Cardiac septum (tissue), 1 donor: ENCODE measurements around the gene NOC2L. TPM values are rescaled to one million over a fixed set of nuclear protein-coding genes. Genes with fewer than 3 reads are reported as not detected.
"Not testable (repeated sequence)": the region's sequence is repeated elsewhere in the genome, so short reads cannot be mapped to it uniquely, and the experiment has no call there.

ENCODE experiments used
- DNase-seq: peaks from one replicate; pipeline ENCODE4 v3.0.0-alpha.2; 2020; ENCODE audit warnings: low spot score
- intact Hi-C: fragments of 100-400 bp; cut with DNase I; formaldehyde crosslinking; loops from one replicate; pipeline ENCODE4 v1.14.0; 2022
- total RNA-seq: library from RNA; stranded (reverse); fragmentation: NEBNext Ultra II Directional; extraction: Animal tissue kit (Norgen Biotek cat#: 25700); gene quantifications from one replicate; pipeline ENCODE4 v1.2.1, GENCODE V29; 2021
- donor health status: DM: no; HTN: no; CAD: no.

The NOC2L gene
- total RNA-seq, 1 donor from 2014 or later, result 39.0 TPM

GRCh38 chr1:995665-996633 lies 36.9 kb upstream of the NOC2L start:
- no peak for DNase-seq
- intact Hi-C loops, result no loop called here

- intact Hi-C loops, DNase-seq: not testable (repeated sequence)
These were observed 35.5 kb upstream of the NOC2L start for GRCh38 chr1:994546-994945.

- intact Hi-C loops, result no loop called here
- DNase-seq, result no peak
These were observed 34.4 kb upstream of the NOC2L start for GRCh38 chr1:993379-993995.

- no peak for DNase-seq
- intact Hi-C loops, result no loop called here
These were observed 33.3 kb upstream of the NOC2L start for GRCh38 chr1:992362-992761.

GRCh38 chr1:991895-992294 lies 32.8 kb upstream of the NOC2L start:
- DNase-seq, result no peak
- intact Hi-C loops, result no loop called here

GRCh38 chr1:991275-991674 lies 32.2 kb upstream of the NOC2L start:
- DNase-seq, intact Hi-C loops: not testable (repeated sequence)

- intact Hi-C loops, result not testable (repeated sequence)
These were observed 29.0 kb upstream of the NOC2L start for GRCh38 chr1:988061-988460.

GRCh38 chr1:985126-985525 lies 26.1 kb upstream of the NOC2L start:
- intact Hi-C loops, result no loop called here
- no peak for DNase-seq

More at GRCh38 chr1:988061-988460, 29.0 kb upstream of the NOC2L start:
- not testable (repeated sequence) for DNase-seq

GRCh38 chr1:984476-984814 lies 25.4 kb upstream of the NOC2L start:
- intact Hi-C loops, result loop anchor here (1.0 kb wide), 1 partner anchor 80 kb away; no protein-coding TSS in a partner anchor
- no peak for DNase-seq

GRCh38 chr1:983798-984475 lies 24.9 kb upstream of the NOC2L start:
- no peak for DNase-seq
- intact Hi-C loops, result loop anchor here (1.0 kb wide), 1 partner anchor 80 kb away; no protein-coding TSS in a partner anchor

- intact Hi-C loops, result no loop called here
- DNase-seq, result no peak
These were observed 23.8 kb upstream of the NOC2L start for GRCh38 chr1:982765-983436.

- intact Hi-C loops, result no loop called here
- DNase-seq, result peak; percentile 87
These were observed 23.0 kb upstream of the NOC2L start, which contains the start of gene PERM1 for GRCh38 chr1:981955-982558. Gene PERM1, minus strand, starts transcription at chr1:982093. Its CDS starts 1,064 bp downstream, at chr1:981029.

- intact Hi-C loops, result no loop called here
- no peak for DNase-seq
These were observed 22.5 kb upstream of the NOC2L start for GRCh38 chr1:981491-981954.

- DNase-seq, result peak; percentile 92
- intact Hi-C loops, result no loop called here
These were observed 21.7 kb upstream of the NOC2L start for GRCh38 chr1:980602-981395.

GRCh38 chr1:980137-980571 lies 21.1 kb upstream of the NOC2L start:
- DNase-seq, result no peak
- intact Hi-C loops, result no loop called here

GRCh38 chr1:979744-980072 lies 20.7 kb upstream of the NOC2L start:
- DNase-seq, result no peak
- intact Hi-C loops, result no loop called here

GRCh38 chr1:978835-979743 lies 20.0 kb upstream of the NOC2L start:
- DNase-seq, result no peak
- intact Hi-C loops, result no loop called here
